ENCODE measurements around the gene HOGA1.

Gene HOGA1

DNA sequence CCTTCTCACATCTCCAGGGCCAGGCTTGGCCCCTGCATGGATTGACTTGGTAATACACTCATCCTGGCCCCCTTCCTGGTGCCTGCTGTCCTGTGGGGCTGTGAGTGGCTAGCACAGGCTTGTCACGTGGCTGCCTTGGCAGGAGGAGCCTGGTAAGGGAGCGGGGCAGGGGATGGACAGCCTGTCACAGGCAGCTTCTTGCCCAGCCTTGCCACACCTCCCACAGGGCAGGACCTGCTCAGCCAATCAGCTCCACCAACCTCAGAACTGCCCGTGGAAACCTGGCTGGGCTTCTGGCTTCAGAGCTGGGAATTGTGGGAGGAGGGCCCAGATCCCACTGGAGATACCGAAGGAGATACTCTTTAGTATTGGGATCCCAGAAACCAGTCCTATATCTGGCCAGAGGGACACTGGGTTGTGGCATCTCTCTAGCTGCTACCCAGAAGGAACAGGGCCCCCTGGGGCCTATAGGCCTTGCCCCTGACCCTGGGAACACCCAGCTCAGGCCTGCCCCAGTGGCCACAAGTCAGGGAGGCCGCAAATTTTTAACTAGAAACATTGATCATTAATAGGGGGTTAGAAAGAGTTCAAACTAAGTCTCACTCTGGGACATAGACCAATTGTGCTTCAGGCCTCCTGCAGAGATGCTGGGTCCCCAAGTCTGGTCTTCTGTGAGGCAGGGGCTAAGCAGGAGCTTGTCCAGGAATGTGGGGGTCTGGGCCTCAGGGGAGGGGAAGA, at the start of gene HOGA1:
TSS of gene HOGA1 (plus strand) at position 330 of the 738 bp plus-strand sequence. CDS start at position 645, 315 bp downstream.
- no peak for DNase-seq (ENCODE audit: low read depth in 2 of 2)

DNA sequence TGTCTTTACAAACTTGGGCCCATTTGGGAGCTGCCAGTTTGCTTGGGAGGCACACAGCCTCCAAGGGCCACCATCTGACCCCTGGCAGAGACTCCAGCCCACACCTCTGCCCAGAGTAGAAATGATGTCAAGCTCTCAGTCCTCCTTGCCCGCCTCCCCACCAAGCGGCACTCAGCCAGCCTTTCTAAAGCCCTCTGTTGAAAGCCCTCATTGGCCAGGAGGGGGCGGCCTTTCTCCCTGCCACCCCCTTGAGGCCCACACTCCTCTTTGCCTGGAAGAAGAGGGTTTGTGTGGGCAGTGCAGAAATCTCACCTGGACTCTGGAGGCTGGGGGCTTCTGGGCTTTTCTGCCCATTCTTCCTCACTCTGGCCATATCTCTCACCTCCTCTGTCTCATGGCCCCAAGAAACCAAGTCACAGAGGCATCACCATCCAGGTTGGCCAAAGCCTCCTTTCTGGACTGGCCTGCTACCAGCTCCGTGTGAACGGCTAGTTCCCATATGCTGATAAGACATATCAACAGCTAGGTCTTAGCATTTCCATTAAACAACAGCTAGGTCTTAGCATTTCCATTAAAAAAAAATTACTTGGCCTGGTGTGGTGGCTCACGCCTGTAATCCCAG, 49.3 kb upstream of the HOGA1 start:
- DNase-seq (ENCODE audit: low read depth in 2 of 2), result peak in 1 of 2 donors; percentile 21

DNA sequence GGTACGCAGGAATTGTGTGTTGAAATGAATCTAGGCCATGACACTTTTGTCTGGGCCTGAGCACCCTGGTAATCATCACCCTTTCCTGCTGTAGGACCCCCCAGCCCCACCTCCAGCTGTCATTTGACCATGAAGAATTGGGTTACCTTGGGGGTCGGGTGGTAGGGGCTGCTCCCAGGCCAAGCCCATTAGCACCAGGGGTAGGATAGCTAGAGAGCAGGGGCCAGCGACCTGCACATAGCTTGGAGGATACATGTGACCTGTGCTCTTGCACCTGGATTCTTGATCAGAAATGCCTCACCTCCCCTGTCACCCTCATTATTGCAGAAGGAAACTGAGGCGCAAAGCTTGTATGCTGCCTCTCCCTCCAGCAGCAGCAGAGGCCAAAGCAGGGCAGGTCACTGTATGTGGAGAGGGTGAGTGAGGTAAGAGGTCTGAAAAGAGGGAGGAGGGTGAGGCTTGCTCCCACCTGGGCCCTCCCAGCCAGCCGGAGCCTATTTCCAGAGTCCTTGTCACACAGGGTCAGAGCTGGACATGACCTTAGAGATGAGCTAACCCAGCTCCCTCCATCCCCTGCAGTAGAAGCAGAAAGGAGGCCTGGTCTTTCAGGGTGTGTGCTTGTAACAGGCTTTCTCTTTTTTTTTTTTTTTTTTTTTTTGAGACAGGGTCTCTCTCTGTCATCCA, 46.9 kb upstream of the HOGA1 start:
- DNase-seq (ENCODE audit: low read depth in 2 of 2), result no peak

DNA sequence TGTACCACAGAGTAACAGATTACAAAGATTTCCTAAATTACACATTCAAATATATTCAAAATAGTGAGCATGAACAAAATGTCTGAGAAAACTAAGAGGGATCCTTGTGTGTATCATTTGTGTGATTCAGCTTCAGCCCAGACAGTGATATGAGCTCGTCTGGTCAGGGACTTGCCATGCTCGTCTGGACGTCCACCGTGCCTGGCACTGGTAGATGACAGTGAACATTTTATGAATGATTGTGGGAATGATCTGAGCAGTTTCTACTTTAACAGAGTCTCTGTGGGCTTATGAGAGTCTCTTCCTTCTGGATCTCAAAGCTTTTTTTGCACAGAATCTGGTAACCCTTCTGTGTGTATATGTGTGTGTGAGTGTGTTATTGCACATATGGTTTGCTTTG, 45.8 kb upstream of the HOGA1 start:
- no peak for DNase-seq (ENCODE audit: low read depth in 2 of 2)

DNA sequence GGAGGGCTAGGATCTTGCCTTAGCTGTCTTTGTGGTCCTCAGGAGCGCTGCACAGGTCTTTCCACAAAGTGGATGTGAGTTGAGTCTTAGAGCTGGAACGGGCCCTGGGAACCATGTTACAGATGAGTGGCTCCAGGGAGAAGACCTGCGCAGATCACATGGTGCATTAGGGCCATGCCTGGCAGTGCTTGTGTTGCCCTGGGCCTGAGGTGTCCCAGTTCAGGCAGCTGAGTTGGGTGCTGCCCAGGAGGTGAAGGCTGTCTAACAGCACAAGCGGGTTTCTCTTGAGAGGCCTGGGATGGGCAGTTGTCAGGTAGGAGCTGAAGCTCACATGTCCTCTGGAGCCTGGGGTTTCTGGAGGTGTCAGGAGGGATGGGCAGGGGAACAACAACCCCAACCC, 45.4 kb upstream of the HOGA1 start:
- no peak for DNase-seq (ENCODE audit: low read depth in 2 of 2)

DNA sequence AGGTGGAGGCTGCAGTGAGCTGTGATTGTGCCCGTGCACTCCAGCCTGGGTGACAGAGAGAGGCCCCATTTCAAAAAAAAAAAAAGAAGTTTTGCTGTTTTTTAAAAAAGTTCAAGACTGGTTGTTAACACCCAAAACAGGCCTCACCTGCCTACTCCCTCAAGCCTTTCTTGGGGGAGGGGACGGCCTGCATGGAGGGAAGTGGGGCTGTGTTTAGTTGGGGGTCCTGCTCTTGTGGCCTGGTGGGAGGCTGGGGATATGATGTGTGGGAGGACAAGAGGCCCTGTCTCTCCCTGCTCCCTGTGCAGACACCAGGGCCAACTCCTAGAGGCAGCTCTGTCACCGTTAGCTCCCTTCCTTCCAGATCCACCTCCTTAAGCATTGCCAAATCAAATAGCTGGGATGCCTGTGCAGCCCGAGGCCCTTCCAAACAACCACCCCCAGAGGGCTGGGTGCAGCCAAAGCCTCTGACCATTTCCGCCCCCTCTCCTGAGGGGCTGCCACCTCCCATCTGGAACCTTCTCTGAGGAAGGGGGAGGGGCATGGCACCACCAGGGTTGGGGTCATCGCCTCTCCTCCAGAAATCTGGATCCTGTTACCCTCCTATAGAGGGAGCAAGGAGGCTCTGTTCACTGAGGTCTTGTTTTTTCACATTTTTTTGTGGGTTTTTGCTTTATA, 44.5 kb upstream of the HOGA1 start:
- no peak for DNase-seq (ENCODE audit: low read depth in 2 of 2)

DNA sequence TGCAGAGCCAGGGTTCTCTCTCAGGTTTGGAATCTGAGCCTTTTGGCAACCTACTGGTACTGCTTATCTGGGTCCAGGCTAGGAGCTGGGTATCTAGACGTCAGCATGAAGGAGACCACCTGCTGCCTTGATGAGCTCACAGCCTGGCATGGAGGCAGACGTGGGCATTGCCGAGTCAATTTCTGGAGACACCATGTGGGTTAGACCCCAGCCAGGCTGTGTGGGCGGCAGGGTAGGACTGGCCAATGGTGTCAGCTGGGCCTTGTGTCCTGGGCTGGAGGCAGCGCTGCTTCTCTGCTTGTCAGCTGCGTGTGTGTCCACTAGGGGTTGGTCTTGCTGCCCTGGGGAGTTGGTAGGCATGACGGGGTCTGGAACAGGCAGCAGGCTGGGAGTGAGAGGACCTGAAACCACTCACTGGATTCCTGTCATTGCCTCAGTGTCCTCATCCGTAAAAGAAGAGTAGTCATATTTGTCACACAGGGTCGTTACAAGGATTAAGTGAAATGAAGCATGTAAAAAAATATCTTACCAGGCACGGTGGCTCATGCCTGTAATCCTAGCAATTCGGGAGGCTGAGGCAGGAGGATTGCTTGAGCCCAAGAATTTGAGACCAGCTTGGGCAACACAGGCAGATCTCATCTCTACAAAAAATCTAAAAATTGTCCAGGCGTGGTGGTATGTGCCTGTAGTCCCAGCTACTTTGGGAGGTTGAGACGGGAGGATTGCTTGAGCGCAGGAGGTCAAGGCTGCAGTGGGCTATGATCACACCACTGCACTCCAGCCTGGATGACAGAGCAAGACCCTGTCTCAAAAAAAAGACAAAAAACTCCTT, 43.3 kb upstream of the HOGA1 start:
- DNase-seq (ENCODE audit: low read depth in 2 of 2), result no peak

DNA sequence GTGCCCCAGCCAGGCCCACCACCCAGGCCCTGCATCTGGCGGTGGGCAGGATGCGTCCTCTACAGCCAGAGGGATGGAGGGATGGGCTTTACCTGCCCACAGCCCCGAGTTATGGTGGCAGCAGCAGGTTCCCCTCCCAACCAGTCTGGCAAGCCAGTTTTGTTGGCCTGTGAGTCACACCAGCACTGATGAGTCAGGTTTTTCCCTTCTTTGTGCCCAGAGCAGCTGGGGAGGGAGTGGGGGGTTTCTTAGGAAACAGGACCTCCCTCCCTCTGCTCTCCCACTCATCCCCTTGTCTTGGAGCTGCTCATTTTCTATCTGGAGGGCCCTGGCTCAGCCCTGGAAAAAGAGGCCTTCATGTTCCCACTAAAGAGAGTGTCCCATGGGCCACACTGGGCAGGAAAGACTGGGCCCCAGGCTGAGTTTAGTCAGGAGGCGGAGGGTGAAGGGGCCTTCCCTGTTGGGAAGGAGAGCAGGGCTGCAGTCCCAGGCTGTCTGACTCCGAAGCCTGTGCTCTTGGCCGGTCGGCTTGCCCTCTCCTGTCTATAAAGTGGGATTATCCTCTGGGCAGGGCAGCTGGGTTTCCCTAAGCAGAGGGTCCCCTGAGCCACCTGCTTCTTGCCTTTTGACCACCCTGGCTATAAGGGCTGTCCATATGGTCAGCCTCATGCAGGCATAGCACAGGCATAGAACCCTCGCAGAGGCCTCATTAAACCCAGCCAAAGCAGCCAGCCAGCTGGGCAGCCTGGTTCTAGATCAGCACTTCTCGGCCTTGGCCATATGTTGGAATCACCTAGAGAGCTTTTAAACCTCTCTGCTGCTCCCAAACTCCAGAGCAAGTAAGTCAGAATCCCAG, 41.8 kb upstream of the HOGA1 start:
- peak; percentile 17 to 20 for DNase-seq (ENCODE audit: low read depth in 2 of 2)

DNA sequence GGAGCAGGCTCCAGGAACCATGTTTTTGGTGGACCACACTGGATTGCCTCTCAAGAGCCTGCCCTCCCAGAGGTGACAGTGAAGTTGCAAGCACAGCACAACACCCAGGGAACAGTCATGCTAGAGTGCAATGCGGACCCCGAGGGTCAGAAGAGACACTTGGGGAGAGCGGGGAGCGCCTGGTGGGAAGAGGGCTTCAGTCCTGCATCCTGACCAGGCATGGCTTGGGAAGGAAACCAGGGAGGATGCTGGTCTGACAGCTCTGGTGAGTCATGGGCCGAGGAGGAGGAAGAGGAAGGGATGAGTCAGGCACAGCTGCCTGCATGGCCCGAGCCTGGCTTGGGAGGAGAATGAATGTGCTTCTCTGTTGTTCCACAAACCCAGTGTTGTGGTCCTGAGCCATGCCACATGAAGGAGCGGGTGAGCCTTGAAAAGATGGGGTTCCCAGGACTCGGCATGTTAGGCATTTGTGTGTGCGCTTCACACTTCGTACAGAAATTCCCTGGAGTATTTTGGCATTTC, 41.1 kb upstream of the HOGA1 start:
- DNase-seq (ENCODE audit: low read depth in 2 of 2), result peak; percentile 53 to 57

DNA sequence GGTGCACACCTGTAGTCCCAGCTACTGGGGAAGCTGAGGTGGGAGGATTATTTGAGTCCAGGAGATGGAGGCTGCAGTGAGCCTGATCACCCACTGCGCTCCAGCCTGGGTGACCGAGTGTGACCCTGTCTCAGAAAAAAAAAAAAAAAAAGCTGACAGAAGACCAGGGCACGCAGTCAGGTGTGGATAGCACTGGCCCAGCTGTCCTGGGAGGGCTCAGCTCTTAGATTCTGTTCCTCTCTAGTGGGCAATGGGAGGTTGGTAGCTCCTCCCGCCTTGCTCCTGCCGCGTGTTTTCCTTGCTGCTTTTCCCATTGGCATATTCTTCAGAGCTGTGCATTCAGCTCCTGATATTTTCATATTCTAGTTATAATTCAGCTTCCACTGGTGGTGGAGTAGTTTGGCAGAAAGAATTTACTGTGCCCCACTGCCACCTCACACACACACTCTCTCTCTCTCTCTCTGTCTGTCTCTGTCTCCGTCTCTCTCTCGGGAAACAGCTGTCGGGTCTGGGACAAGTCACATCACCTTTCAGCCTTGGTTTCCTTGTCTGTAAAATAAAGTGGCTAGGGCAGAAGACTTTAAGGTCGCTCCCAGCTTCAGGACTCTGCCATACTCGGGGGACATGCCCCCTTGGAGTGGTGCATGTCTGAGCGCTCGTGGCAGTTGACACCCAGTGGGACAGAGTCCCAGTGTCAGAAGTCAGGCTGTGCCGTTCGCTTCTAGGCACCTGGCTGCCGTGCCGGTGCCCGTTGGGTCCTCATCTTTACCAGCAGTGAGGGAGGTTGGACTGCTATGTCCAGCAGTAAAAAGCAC, 37.5 kb upstream of the HOGA1 start:
- DNase-seq (ENCODE audit: low read depth in 2 of 2), result no peak

DNA sequence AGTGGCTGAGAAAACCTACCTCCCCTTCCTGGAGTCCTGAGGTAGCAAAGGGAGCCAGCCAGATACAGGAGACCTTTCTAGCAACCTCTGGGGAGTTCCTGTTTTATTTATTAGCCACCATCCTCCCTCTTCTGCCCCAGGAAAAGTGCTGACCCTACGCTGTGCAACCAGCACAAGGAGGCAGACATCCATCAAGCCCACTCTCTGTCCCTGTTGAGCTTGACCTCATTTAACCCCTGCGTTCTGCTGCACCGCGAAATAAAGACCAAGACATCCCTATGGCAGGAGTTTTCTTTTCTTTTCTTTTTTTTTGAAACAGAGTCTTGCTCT, 37.0 kb upstream of the HOGA1 start:
- no peak for DNase-seq (ENCODE audit: low read depth in 2 of 2)

DNA sequence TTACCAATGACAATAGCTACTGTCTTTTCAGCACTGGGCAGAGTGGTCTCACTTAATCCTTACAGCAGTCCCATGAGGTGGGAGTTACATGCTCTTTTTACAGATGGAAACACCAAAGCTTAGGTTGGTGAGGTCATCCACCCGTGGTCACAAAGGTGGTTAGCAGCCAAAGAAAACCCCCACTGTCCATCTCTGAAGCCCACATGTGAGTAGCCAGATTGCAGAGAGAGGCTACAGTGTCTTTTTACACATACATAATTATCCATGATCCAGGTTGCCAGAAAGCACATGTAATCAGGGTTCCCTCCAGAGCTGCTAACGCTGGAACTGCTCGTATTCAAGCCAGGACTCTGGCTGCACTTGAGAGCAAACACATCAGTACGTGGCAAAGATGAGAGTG, 36.2 kb upstream of the HOGA1 start:
- DNase-seq (ENCODE audit: low read depth in 2 of 2), result no peak

DNA sequence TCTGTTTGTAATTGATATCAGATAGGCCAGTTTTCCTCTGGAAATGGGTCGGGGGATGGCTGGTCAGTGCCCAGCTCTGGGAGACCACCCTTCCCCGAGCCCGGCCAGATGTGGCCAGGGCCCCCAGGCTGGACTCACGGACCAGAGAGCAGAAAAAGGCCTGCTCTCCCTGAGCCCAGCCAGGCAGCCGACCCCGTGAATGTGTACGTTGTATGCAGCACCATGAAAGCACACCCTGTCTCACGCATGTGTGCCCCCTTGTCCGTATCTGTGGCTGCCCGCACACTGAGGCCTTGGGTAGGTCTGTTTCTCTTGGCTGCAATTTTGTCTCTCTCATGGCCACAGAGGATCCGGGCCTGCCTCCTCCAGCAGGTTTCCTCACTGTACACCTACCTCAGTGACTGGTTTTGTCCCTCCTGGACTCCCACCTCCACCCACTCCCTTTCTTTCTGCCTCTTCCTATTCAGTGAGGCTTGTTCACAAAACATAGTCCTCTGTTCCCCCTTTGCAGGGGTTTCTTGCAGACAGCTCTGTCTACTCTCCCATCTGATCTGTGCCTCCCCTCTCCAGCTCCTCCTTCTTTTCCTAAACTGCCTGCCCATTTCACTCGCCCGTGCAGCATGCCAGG, 35.2 kb upstream of the HOGA1 start:
- no peak for DNase-seq (ENCODE audit: low read depth in 2 of 2)

DNA sequence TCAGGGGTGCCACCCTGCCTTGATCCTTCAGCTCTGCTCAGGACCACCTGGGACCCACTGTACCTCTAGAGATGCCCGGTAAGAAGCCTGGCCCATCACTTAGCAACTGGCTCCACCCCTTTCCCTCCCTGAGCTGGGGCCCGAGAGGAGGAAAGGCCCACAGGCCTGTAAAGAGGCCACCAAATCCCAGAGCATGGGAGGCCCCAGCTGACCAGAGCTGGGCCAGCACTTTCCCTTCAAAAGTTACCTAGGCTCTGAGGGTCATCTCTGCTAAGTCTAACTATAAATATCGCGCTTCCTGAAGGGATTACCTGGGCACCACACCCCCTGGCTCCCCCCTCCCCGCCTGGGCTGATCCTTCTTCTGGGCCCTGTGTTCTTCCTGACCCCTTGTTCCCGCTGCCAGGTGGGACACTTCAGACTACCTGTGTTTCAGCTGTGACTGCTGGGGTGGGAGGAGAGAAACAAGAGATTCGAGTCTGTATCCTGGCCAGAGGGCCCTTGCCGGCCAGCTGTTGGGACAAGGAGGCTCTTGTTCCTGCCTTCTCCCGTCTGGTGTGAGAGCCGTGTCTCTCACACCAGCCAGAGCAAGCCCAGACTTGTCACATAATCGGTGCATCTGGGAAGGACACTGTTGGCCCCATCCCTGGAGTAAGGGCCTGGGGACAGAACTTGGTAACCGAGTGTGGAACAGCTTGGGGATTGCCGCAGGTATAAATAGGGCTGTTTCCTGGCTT, 34.4 kb upstream of the HOGA1 start:
- no peak for DNase-seq (ENCODE audit: low read depth in 2 of 2)

DNA sequence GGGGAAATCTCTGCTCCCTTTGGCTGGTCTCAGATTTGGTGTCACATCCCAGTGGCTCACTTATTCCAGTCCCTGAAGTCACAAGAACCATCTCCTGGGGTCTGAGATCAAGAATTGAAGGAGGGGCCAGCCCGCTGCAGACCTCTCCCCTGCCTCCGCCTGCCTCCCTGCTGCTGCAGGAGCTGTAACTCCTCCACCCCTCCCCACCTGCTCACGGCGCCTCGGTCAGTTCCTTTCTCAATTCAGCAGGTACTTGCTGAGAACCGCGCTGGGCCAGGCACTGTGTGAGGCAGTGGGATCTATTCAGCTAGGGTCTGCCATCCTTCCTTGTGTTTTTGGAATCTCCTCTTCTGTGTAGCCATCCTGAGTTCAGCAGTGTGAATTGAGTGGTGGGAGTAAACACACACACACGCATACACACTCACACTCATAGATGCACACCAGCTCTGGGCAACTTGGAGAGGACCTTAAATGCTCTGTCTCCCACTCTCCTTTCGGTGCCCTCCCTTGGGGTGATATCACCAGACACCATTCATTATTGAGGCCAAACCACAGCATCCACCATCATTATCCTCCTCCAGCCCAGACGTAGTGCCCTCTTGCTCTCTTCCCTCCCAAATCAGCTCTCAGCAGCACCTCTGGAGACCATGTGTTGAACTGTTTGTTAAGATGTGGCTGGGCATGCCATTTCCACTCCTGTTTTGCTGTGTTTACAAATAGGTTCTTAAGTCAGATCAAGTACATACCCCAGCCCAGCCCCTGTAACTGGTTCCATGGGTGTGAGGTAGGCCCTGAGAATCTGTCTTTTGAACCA, 33.6 kb upstream of the HOGA1 start:
- DNase-seq (ENCODE audit: low read depth in 2 of 2), result no peak

DNA sequence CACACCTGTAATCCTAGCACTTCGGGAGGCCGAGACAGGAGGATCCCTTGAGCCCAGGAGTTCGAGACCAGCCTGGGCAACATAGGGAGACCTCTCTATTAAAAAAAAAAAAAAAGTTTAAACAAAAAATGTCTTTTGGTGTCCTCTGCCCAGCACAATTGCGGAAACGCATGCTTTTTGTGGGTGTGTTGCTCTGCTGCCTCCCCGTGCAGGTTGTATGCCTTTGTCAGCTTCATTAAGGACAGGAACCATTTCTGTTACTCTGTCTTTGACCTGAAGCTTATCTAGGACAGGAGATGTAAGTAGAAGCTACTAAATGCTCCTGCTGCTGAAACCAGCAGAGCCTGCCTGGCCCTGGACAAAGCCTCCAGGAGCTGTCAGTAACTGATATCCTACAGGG, 32.9 kb upstream of the HOGA1 start:
- DNase-seq (ENCODE audit: low read depth in 2 of 2), result no peak

DNA sequence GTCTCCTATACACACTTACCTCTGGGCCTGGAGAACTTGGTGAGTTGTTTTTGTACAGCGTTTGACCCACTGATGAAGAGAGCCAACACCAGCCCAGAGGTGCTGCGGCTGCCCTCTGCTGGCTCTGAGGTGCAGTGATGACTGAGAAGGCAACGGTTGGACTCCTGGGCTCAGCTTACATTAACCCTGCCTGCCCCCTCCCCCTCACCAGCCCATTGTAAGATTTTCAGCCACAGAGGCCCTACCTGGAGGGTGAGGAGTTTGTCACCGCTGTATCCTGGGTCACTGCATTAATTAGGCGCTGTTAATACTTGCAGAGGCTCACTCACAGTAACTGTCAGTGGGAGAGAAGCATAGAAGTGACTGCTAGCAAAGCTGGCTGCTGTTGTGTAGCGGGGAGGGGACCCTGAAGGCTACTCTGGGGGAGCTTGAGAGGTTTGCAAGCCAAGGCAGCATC, 30.6 kb upstream of the HOGA1 start:
- peak; percentile 22 to 28 for DNase-seq (ENCODE audit: low read depth in 2 of 2)

Data from stimulated activated CD8-positive, alpha-beta memory T cell treated with anti-CD3 and anti-CD28 coated beads, Interleukin-15, amount 100 ng/mL, for 48 hours (primary cell).